Common myeloid progenitor, CD34-positive (primary cell): Measurements from ENCODE around the gene NFATC2IP.
"Not testable (repeated sequence)": the region's sequence is repeated elsewhere in the genome, so short reads cannot be mapped to it uniquely, and the experiment has no call there.

Experiments
- CTCF ChIA-PET: fragments of 350-600 bp; sonication (Branson Sonifier 250); formaldehyde crosslinking; loops from one replicate; lab custom pipeline; 2021; ENCODE audit warnings: antibody characterized with exemption; lab: Charles Lee
- POLR2A ChIA-PET: fragments of 350-600 bp; sonication (Branson Sonifier 250); formaldehyde crosslinking; loops from one replicate; lab custom pipeline; 2021; ENCODE audit warnings: antibody characterized with exemption; lab: Charles Lee
- DNase-seq, 3 donors: peaks; one replicate each; pipeline versions ENCODE4 v3.0.0 to v3.0.0-alpha.2; 2013
- H3K27ac ChIP-seq, 2 experiments: 1 replicate in 1 of 2; 2 replicates in 1 of 2; pipeline ENCODE4 v1.7.0; 2013; ENCODE audit warnings: inconsistent platforms in 2 of 2, low read length in 2 of 2, mild to moderate bottlenecking in 2 of 2, low read depth in 1 of 2, moderate library complexity in 1 of 2; ENCODE audit not compliant: severe bottlenecking in 2 of 2, insufficient read depth in 1 of 2, poor library complexity in 1 of 2
- H3K27me3 ChIP-seq, 5 experiments: replicated peaks in 2 of 5; 1 replicate in 3 of 5; 2 replicates in 2 of 5; pipeline versions ENCODE4 v1.6.1 to v1.7.0; 2013; ENCODE audit warnings: low read length in 4 of 5, mild to moderate bottlenecking in 2 of 5, moderate library complexity in 2 of 5, inconsistent platforms in 1 of 5; ENCODE audit not compliant: insufficient read depth in 5 of 5, control insufficient read depth in 4 of 5
- H3K36me3 ChIP-seq, 4 experiments: 1 replicate in 2 of 4; 2 replicates in 2 of 4; pipeline versions ENCODE4 v1.6.1 to v1.7.0; 2013; ENCODE audit warnings: low read length in 3 of 4, control low read depth in 1 of 4, mild to moderate bottlenecking in 1 of 4; ENCODE audit not compliant: control insufficient read depth in 4 of 4, insufficient read depth in 4 of 4
- H3K4me1 ChIP-seq, 4 experiments: 1 replicate in 3 of 4; 2 replicates in 1 of 4; pipeline versions ENCODE4 v1.6.1 to v1.7.1; 2013; ENCODE audit warnings: low read length in 3 of 4, mild to moderate bottlenecking in 3 of 4, control low read depth in 1 of 4, inconsistent platforms in 1 of 4, moderate library complexity in 1 of 4; ENCODE audit not compliant: control insufficient read depth in 4 of 4, insufficient read depth in 4 of 4; ENCODE audit errors: control extremely low read depth in 1 of 4
- H3K4me3 ChIP-seq, 7 experiments: 1 replicate in 4 of 7; 2 replicates in 3 of 7; pipeline versions ENCODE4 v1.5.1 to v1.7.0; 2013; ENCODE audit warnings: mild to moderate bottlenecking in 7 of 7, low read length in 6 of 7, moderate library complexity in 6 of 7, inconsistent platforms in 2 of 7, low read depth in 2 of 7, control low read depth in 1 of 7; ENCODE audit not compliant: insufficient read depth in 4 of 7, control insufficient read depth in 1 of 7; ENCODE audit errors: extremely low read depth in 1 of 7
- H3K9me3 ChIP-seq, 5 experiments: 1 replicate in 4 of 5; 2 replicates in 1 of 5; pipeline versions ENCODE4 v1.6.1 to v1.7.1; 2013; ENCODE audit warnings: low read length in 4 of 5, mild to moderate bottlenecking in 2 of 5, inconsistent platforms in 1 of 5, low read depth in 1 of 5, moderate library complexity in 1 of 5; ENCODE audit not compliant: control insufficient read depth in 4 of 5, insufficient read depth in 2 of 5; ENCODE audit errors: control extremely low read depth in 1 of 5
- WGBS: methylation state at CpG from one replicate; pipeline ENCODE4 v1.1.5; 2013; ENCODE audit not compliant: insufficient coverage; 5-methylcytosine and 5-hydroxymethylcytosine counted together

The NFATC2IP gene

GRCh38 chr16:28964072-28964471 lies 13.3 kb downstream of the NFATC2IP start:
- CTCF ChIA-PET: interaction anchor here (3.1 kb wide), 1 partner anchor 9 kb away, joined by 11 read pairs; the partner anchor contains the start of gene SPNS1
- no peak for DNase-seq
- Histone ChIP-seq H3K9me3 (no peaks in the 10 kb centered on the region), H3K36me3 (peaks cover 7 to 57% (median 44%) of the 10 kb centered on the region in 4 experiments), H3K4me3 (no peak overlapping the region), H3K4me1 (no peaks in the 10 kb centered on the region), H3K27me3 (no peaks in the 10 kb centered on the region), H3K27ac (no peak overlapping the region)
- 94% methylated on average over 2 of the region's 3 CpGs for WGBS
- POLR2A ChIA-PET: no interaction called here

GRCh38 chr16:28964496-28964895 lies 13.8 kb downstream of the NFATC2IP start:
- Histone ChIP-seq H3K27ac (no peak overlapping the region), H3K4me1 (no peaks in the 10 kb centered on the region), H3K36me3 (peaks cover 7 to 53% (median 40%) of the 10 kb centered on the region in 4 experiments), H3K9me3 (no peaks in the 10 kb centered on the region), H3K4me3 (no peak overlapping the region), H3K27me3 (no peaks in the 10 kb centered on the region)
- ChIA-PET POLR2A (no interaction called here), CTCF (no interaction called here)
- no peak for DNase-seq
- 100% methylated on average over 1 of the region's 2 CpGs for WGBS

GRCh38 chr16:28967156-28967555 lies 16.4 kb downstream of the NFATC2IP start:
- Histone ChIP-seq H3K4me3 (no peak overlapping the region), H3K36me3 (peaks cover 2 to 32% (median 29%) of the 10 kb centered on the region in 4 experiments), H3K27ac (no peak overlapping the region), H3K4me1 (no peaks in the 10 kb centered on the region), H3K9me3 (no peaks in the 10 kb centered on the region), H3K27me3 (no peaks in the 10 kb centered on the region)
- 94% methylated on average over 4 of the region's 4 CpGs for WGBS
- ChIA-PET CTCF (no interaction called here), POLR2A (interaction anchor here (0.6 kb wide), 1 partner anchor 17 kb away, joined by 4 read pairs; no protein-coding TSS in a partner anchor)
- no peak for DNase-seq

GRCh38 chr16:28969696-28970095 lies 19.0 kb downstream of the NFATC2IP start:
- H3K9me3 ChIP-seq, H3K4me1 ChIP-seq, POLR2A ChIA-PET, H3K27me3 ChIP-seq, H3K4me3 ChIP-seq, H3K36me3 ChIP-seq, H3K27ac ChIP-seq, DNase-seq: not testable (repeated sequence)
- CTCF ChIA-PET: interaction anchor here (1.5 kb wide), 1 partner anchor 11 kb away, joined by 3 read pairs; no protein-coding TSS in a partner anchor
- WGBS: 100% methylated on average over 2 of the region's 2 CpGs

- Histone ChIP-seq H3K9me3 (no peaks in the 10 kb centered on the region), H3K36me3 (peaks cover 2 to 17% (median 9%) of the 10 kb centered on the region in 4 experiments), H3K4me3 (peak overlapping the region; percentile 82 to 99 (median 96)), H3K27ac (peak overlapping the region; percentile 72 to 83), H3K27me3 (no peaks in the 10 kb centered on the region), H3K4me1 (peaks cover 0 to 15% (median 12%) of the 10 kb centered on the region in 4 experiments)
- 0% methylated on average over 16 of the region's 17 CpGs for WGBS
- POLR2A ChIA-PET: no interaction called here
- peak in 2 of 3 donors; percentile 11 to 13 for DNase-seq
- CTCF ChIA-PET: interaction anchor here (0.6 to 2.3 kb wide), 8 partner anchors 9 to 40 kb away, joined by 3 to 11 read pairs (median 4); partner anchors contain the start of gene LAT
Measured at GRCh38 chr16:28974007-28974436, 23.3 kb downstream of the NFATC2IP start.

GRCh38 chr16:28974437-28975157 lies 23.9 kb downstream of the NFATC2IP start, which contains the start of gene SPNS1:
Gene SPNS1, plus strand, starts transcription at chr16:28974778. Its CDS starts 374 bp downstream, at chr16:28975152.
- Histone ChIP-seq H3K4me3 (peak within 1 kb of the TSS; percentile 82 to 99 (median 96)), H3K9me3 (no peaks in the 10 kb centered on the region), H3K27ac (peak within 1 kb of the TSS; percentile 72 to 83), H3K36me3 (peaks cover 2 to 21% (median 11%) of the 10 kb centered on the region in 4 experiments), H3K4me1 (peaks cover 0 to 15% (median 12%) of the 10 kb centered on the region in 4 experiments), H3K27me3 (no peaks in the 10 kb centered on the region)
- peak; percentile 94 to 96 (median 96) for DNase-seq
- WGBS: under 1% methylated on average over 54 of the region's 60 CpGs
- CTCF ChIA-PET: interaction anchor here (1.0 to 2.3 kb wide), 8 partner anchors 8 to 49 kb away, joined by 3 to 11 read pairs (median 4); partner anchors contain the start of gene LAT
- POLR2A ChIA-PET: no interaction called here
